Chondrocyte (in vitro differentiated cells): ENCODE data around the gene C1orf198. TPM values are rescaled to one million over a fixed set of nuclear protein-coding genes. Genes with fewer than 3 reads are reported as not detected.

Source experiments
- DNase-seq: peaks from one replicate; pipeline ENCODE4 v3.0.0; 2021; ENCODE audit warnings: mixed read lengths, low spot score
- H3K27ac Mint-ChIP-seq: one replicate; pipeline ENCODE4 v1.8.0; 2021; ENCODE audit warnings: mild to moderate bottlenecking, moderate library complexity, mixed read lengths; ENCODE audit not compliant: unreplicated experiment
- H3K27me3 Mint-ChIP-seq: 2 replicates; pipeline ENCODE4 v1.8.0; 2021; ENCODE audit warnings: low read depth, mixed read lengths
- H3K36me3 Mint-ChIP-seq: 2 replicates; pipeline ENCODE4 v1.8.0; 2021; ENCODE audit warnings: low read depth, mixed read lengths
- H3K4me1 Mint-ChIP-seq: 2 replicates; pipeline ENCODE4 v1.8.0; 2021; ENCODE audit warnings: low read depth, mild to moderate bottlenecking, mixed read lengths
- H3K4me3 Mint-ChIP-seq: one replicate; pipeline ENCODE4 v1.8.0; 2021; ENCODE audit warnings: mild to moderate bottlenecking, moderate library complexity, mixed read lengths; ENCODE audit not compliant: unreplicated experiment
- H3K9me3 Mint-ChIP-seq: 2 replicates; pipeline ENCODE4 v1.8.0; 2021; ENCODE audit warnings: low read depth, mixed read lengths
- total RNA-seq: library from RNA; stranded (reverse); gene quantifications from 3 replicates; pipeline ENCODE4 v1.2.1, GENCODE V29; 2021
- TF ChIP-seq, protein P1 (sequence below): fragments of 200-600 bp; sonication (generic); IDR thresholded peaks from 2 replicates; pipeline ENCODE4 v1.5.0; 2021; ENCODE audit warnings: antibody characterized with exemption, mild to moderate bottlenecking, moderate library complexity

C1orf198 gene
- total RNA-seq, 1 donor from 2014 or later = 505 TPM

DNA sequence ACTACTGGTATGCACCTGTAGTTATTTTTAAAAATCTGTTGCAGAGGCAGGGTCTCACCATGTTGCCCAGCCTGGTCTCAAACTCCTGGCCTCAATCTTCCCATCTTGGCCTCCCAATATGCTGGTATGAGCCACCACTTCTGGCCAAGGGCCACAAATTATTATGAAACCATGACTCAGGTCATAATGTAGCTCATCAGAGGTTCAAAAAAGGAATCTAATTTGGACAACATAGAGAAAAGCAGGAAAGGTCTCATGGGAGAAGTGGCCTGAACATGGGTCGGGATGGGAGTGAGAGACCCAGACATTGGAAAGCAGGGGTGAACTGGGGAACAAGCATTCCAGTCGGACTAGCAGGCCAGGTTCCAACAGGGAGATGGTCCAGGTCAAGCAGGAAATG is 45.2 kb upstream of the C1orf198 start:
- peaks cover 37% of the 10 kb centered on the region for H3K4me1 Mint-ChIP-seq
- TF ChIP-seq, protein P1, sequence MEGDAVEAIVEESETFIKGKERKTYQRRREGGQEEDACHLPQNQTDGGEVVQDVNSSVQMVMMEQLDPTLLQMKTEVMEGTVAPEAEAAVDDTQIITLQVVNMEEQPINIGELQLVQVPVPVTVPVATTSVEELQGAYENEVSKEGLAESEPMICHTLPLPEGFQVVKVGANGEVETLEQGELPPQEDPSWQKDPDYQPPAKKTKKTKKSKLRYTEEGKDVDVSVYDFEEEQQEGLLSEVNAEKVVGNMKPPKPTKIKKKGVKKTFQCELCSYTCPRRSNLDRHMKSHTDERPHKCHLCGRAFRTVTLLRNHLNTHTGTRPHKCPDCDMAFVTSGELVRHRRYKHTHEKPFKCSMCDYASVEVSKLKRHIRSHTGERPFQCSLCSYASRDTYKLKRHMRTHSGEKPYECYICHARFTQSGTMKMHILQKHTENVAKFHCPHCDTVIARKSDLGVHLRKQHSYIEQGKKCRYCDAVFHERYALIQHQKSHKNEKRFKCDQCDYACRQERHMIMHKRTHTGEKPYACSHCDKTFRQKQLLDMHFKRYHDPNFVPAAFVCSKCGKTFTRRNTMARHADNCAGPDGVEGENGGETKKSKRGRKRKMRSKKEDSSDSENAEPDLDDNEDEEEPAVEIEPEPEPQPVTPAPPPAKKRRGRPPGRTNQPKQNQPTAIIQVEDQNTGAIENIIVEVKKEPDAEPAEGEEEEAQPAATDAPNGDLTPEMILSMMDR = no peak
- no peaks in the 10 kb centered on the region for H3K27me3 Mint-ChIP-seq
- H3K36me3 Mint-ChIP-seq = peaks cover 27% of the 10 kb centered on the region
- no peaks in the 10 kb centered on the region for H3K9me3 Mint-ChIP-seq
- DNase-seq = no peak
- H3K27ac Mint-ChIP-seq = peak overlapping the region; percentile 5
- H3K4me3 Mint-ChIP-seq = no peak overlapping the region

DNA sequence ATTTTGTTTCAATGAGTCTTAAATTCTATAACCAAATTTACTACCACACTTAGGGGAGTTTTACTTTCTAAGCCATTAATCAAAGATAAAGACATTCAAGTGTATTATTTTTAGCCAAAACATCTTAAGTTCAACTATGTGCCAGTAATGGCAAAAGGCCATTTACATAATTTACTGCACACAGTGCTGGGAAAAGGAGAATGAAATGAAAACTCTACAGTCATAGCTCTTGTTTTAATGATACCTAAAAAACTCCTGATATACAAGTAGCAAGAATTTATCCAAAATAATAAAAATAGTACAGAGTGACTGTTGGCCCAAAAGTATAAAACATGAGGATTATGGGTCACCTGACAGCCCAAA is 42.4 kb upstream of the C1orf198 start:
- H3K4me3 Mint-ChIP-seq = no peak overlapping the region
- TF ChIP-seq, protein P1 = no peak
- H3K27ac Mint-ChIP-seq = no peak overlapping the region
- peaks cover 30% of the 10 kb centered on the region for H3K4me1 Mint-ChIP-seq
- no peaks in the 10 kb centered on the region for H3K9me3 Mint-ChIP-seq
- no peak for DNase-seq
- no peaks in the 10 kb centered on the region for H3K27me3 Mint-ChIP-seq
- peaks cover 38% of the 10 kb centered on the region for H3K36me3 Mint-ChIP-seq

DNA sequence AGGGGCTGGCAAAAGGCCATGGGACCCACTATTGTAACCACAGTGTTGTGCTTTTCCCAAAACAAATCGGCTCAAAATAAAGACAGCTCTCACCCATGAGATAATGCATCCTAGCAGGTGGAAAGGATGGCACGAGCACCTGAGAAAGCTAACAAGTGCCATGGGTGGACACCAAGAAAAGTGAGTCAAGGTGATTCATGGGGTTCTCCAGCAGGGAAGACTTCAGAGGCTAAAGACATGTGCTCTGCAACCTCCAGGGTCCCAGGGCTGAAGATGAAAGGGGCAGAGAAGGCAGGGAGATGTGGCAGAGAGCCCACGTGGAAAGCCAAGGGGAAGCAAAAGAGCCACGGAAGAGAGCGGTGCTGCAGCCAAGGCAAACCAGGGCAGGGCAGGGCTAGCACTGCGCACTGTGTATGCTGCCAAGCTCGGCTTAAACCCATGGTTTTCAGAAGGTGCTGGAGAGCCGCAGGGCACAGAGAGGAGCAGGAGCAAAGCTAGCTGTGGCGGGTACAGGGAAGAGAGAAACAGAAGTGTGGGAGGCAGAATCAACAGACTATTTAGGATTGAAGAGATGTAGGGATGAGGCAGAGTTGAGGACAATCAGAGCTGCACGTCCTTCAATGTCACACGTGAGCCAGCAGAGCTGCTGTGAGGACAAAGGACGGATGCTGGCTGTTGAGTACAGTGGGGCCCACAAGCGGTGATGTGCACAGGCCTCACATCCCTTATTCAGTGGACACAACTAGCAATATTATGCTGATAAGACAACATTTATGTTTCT is 41.8 kb upstream of the C1orf198 start:
- DNase-seq = no peak
- H3K4me1 Mint-ChIP-seq = peaks cover 31% of the 10 kb centered on the region
- peaks cover 38% of the 10 kb centered on the region for H3K36me3 Mint-ChIP-seq
- H3K4me3 Mint-ChIP-seq = no peak overlapping the region
- TF ChIP-seq, protein P1 = no peak
- no peaks in the 10 kb centered on the region for H3K27me3 Mint-ChIP-seq
- H3K9me3 Mint-ChIP-seq = no peaks in the 10 kb centered on the region
- H3K27ac Mint-ChIP-seq = peak overlapping the region; percentile 2

DNA sequence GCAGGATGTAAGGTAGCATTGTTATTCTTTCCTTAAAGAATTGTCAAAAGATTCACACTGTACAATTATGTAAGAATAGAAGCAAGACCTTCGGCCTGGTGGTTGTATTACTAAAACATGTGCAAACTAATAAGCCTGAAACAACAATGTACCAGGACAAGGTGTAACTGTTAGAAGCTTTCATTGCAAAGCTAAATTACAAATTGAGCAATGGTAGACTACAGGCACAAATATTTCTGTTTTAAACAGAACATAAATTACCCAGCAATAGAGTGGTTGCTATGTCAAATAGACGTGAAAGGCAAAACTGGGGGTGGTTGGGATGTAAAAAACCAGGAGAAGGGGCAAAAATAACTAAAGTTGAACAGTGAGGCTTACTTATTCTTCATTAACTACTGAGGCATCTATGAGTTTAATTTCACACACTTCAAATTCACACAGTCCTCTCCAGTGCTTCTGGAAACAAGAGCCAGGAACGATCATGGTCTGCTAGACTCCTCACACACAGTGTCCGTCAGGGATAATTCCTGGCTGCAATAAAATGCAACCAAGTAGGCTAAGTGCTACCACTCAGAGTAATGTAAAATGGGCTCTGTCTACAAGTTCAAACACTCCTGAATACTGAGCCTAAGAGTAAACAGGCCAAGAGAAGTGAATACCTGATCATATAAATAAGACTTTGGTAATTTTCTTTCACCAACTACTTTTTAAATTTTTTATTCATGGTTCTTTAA is 39.3 kb upstream of the C1orf198 start:
- Mint-ChIP-seq H3K9me3 (no peaks in the 10 kb centered on the region), H3K27ac (no peak overlapping the region), H3K4me3 (no peak overlapping the region), H3K27me3 (no peaks in the 10 kb centered on the region), H3K36me3 (peaks cover 30% of the 10 kb centered on the region), H3K4me1 (peaks cover 16% of the 10 kb centered on the region)
- TF ChIP-seq, protein P1 = no peak
- no peak for DNase-seq

DNA sequence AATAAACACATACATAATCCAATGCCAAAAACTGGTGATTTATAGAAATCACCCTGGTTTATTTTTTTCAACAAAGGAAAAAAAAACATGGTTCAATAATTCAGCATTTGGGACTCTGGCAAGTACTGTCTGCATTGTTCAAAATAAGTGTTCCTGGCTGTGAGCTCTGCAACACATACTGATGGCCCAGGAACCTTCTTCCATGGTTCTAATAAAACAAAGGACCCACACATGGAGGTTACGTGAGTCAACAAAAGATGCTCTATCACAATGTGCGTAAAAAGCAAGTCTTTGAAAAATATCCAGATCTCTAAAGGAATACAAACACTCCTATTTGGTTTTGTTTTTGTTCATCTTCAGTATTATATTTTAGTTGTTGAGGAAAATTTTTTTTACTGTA is 37.9 kb upstream of the C1orf198 start:
- Mint-ChIP-seq H3K4me1 (peaks cover 21% of the 10 kb centered on the region), H3K27me3 (no peaks in the 10 kb centered on the region), H3K36me3 (peaks cover 24% of the 10 kb centered on the region), H3K27ac (no peak overlapping the region), H3K4me3 (no peak overlapping the region), H3K9me3 (no peaks in the 10 kb centered on the region)
- TF ChIP-seq, protein P1 = no peak
- DNase-seq = no peak
